GM19438 (cell line): ENCODE measurements around the gene KRTAP4-12.
"Not testable (repeated sequence)": the region's sequence is repeated elsewhere in the genome, so short reads cannot be mapped to it uniquely, and the experiment has no call there.

Source experiments
- ATAC-seq: cut with Tn5 transposase; IDR thresholded peaks from one replicate; pipeline ENCODE4 v1.9.1; 2021; ENCODE audit warnings: low read depth; ENCODE audit not compliant: unreplicated experiment

The KRTAP4-12 gene

GRCh38 chr17:41123991-41124371 is at the start of gene KRTAP4-12:
KRTAP4-12 (minus strand) TSS chr17:41124182; CDS start chr17:41124122, 60 bp downstream.
- not testable (repeated sequence) for ATAC-seq

GRCh38 chr17:41171886-41172285 is 47.9 kb upstream of the KRTAP4-12 start:
- ATAC-seq = no peak

DNA sequence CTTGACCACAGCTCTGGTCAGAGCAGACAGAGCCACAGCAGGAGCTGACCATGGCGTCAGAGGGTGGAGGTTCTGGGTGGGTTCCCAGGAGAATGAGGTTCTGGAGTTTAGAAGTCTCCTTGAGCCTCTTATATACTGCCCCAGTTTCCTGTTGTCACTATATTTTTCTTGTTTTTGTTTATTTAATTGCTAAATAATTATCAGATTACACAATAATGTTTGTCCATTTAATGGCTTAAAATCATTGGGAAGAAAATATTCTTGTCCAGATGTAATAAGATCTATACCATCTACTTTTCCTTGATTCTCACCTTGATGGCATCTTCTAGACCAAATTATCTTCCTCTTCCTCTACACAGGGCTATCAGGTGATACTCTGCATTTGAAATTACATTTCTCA is 44.1 kb upstream of the KRTAP4-12 start, which contains the start of gene KRTAP4-3:
Gene KRTAP4-3 (minus strand): TSS at position 101 of the 400 bp plus-strand sequence. CDS start 49 bp downstream, at position 52.
- no peak for ATAC-seq

DNA sequence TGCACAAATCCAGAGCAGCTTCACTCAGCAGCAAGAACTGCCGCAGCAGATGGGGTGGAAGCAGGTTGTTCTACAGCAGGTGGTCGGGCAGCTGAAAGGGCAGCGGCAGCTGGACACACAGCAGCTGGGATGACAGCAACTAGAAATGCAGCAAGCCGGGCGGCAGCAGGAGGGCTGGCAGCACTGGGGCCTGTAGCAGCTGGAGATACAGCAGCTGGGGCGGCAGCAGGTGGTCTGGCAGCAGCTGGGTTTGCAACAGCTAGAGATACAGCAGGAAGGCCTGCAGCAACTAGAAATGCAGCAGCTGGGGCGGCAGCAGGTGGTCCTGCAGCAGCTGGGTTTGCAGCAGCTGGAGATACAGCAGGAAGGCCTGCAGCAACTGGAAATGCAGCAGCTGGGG is 43.6 kb upstream of the KRTAP4-12 start:
- no peak for ATAC-seq

DNA sequence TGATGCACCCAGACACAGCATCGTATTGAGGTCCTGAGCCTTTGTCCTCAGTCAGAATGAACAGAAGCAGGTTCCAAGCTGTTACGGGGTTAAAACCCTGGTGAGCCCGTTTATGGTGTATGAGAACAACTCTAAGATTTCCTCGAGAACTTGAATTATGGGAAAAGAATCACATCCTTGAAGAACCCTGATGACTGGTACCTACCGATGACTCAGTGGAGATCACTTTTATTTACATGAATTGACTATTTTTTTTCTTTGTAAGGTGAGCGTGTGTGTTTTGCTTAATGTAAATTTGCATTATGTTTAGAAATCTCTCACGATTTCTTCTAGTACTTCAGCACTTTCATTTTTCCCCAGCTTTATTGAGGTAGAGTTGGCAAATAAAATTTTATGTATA is 39.8 kb upstream of the KRTAP4-12 start:
- ATAC-seq = no peak

GRCh38 chr17:41160648-41161047 is 36.7 kb upstream of the KRTAP4-12 start, which contains the start of gene KRTAP4-4:
KRTAP4-4 (minus strand) TSS chr17:41160748; CDS start chr17:41160691, 57 bp downstream.
- no peak for ATAC-seq

- not testable (repeated sequence) for ATAC-seq
These were observed 36.2 kb upstream of the KRTAP4-12 start for GRCh38 chr17:41160190-41160589.

DNA sequence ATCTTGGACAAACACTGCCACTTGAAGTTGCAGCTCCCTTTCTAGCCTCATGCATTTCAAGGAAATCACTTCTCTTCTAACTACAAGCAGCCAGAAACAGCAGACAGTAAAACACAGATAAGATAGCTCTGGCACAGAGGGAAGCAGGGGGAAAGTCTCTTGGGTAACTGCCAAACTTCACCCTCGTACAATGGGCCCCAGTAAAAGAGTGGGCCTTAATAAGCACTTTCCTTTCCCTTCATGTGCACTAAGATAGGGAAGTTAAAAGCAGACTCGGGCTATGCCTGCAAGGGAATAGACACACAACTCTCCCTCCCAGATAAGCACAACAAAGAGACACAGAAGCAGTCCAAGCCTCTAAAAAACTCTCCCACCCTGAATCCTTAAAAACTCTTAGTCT is 29.9 kb upstream of the KRTAP4-12 start:
- no peak for ATAC-seq

GRCh38 chr17:41151525-41151924 is 27.5 kb upstream of the KRTAP4-12 start:
- no peak for ATAC-seq

GRCh38 chr17:41150026-41150425 is 26.0 kb upstream of the KRTAP4-12 start:
- no peak for ATAC-seq

DNA sequence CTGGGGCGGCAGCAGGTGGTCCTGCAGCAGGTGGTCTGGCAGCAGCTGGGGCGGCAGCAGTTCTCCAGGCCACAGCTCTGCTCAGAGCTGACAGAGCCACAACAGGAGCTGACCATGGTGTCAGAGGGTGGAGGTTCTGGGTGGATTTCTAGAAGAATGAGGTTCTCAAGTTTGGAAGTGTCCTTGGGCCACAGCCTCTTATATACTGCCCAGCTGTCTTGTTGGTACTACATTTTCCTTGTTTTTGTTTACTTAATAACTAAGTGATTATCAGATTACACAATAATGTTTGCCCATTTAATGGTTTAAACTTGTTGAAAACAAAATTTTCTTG is 25.6 kb upstream of the KRTAP4-12 start, which contains the start of gene KRTAP4-5:
Gene KRTAP4-5 (minus strand): TSS at position 174 of the 334 bp plus-strand sequence. CDS start 58 bp downstream, at position 116.
- no peak for ATAC-seq

- not testable (repeated sequence) for ATAC-seq
These were observed 25.1 kb upstream of the KRTAP4-12 start for GRCh38 chr17:41148971-41149651.

DNA sequence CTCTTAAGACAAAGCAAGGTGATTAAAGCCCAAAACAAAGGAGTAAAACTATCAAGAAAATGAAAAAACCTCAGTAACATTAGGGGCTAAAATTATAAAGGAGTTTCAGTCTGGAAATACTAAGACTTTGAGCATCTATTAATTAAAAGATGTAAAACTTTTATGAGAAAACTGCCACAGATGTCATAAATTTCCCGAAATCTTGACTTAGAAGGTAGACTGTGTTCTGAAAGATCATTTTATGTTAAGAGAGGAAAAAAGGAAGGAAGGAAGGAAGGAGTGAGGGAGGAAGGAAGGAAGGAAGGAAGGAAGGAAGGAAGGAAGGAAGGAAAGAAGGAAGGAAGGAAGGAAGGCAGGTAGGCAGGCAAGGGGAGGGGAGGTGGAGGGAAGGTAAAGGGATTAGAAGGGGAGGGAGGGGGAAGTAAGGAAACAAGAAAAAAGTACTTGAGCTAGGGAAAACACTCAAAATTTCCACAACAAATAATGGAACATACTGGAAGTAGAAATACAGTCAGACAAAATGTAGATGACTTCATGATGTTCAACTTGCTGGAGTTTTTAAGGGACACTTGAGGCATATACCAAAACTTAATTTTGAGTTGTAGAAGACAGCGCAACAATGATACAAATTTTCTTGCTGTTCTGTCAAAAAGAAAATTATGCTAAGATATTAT is 23.7 kb upstream of the KRTAP4-12 start:
- ATAC-seq = no peak

DNA sequence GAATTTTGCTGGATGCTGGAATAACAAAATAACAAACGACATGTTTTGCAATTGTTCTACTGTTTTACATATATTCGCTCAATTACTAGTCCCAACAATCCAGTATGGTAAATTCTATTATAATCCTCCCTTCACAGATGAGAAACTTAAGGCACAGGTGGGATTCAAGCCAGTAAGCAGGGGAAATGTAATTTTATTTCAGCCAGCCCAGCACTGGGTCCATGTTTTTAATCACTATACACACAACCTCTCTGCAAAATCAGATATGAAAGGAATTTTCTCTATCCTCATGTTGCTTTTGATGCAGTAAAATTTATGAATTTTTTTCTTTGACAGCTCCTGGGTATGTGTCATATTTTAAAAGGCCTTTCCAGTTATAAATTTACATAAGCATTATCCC is 21.3 kb upstream of the KRTAP4-12 start:
- ATAC-seq = no peak

GRCh38 chr17:41144846-41145245 is 20.9 kb upstream of the KRTAP4-12 start:
- ATAC-seq = no peak

DNA sequence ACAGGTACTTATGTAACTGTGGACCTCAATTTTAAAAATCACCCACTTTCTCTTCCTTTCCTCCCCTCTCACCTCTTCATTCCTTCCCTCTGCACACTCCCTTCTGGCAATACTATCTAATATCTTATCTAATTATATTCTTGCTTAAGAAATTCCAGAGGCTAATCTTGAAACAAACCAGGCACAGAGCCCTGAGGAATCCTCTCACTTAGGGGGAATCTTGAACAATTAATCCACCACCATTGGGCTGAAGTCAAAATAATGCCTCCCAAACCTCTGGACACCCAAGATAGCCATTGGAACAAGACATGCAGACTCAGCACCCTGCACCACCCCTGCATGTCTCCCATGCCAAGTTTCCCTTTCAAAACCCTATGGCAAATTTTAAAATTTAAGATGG is 17.4 kb upstream of the KRTAP4-12 start:
- ATAC-seq = no peak

DNA sequence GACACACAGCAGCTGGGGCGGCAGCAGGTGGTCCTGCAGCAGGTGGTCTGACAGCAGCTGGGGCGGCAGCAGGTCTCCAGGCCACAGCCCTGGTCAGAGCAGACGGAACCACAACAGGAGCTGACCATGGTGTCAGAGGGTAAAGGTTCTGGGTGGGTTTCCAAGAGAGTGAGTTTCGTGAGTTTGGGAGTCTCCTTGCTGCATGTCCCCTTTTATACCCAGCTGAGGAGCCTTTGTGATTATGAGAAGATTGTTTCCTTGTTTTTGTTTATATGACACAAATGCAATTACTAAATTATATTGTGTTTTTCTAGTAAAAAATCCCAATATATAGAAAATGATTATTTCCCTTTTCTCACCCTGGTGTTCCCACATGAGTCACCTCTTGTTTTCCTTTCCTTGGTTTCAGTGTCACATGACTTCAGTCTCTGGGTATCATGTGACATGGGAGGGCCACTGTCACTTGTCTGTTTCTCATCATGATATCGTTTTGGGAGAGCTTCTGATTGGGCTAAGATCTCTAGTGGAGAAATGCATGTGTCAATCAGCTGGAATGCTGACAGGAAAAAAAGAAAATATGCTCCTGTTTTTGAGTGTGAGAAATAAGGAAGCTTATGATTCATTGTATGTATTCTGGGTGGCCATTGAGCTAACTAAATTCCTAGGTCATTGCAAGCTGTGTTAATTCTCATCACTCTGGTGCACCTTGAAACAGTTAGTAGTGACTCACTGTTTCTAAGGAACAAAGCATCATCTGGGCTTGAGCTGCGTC is 16.6 kb upstream of the KRTAP4-12 start, which contains the start of gene KRTAP4-6:
Gene KRTAP4-6 (minus strand): TSS at position 185 of the 772 bp plus-strand sequence. CDS start 57 bp downstream, at position 128.
- ATAC-seq = no peak

GRCh38 chr17:41139865-41140264 is 15.9 kb upstream of the KRTAP4-12 start:
- not testable (repeated sequence) for ATAC-seq

- no peak for ATAC-seq
These were observed 10.1 kb upstream of the KRTAP4-12 start for GRCh38 chr17:41133880-41134735.

DNA sequence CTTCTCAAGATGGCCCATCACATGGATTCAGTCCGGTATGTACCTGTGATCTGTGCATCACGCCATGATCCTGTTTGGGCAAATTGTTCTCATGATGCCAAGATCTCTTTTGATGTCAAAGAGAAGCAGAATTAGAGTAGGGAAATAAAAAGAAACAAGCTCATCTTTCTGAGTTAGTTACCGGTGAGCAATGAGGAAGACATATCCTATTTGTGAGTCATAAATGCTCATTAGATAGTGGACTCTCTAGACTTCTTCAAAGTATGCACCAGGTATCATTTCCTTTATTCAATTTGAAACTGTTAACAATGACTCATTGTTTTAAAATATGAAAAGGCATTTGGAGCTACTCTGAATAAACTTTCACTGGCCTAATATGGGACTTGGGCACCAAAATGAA is 8.0 kb upstream of the KRTAP4-12 start:
- ATAC-seq = no peak
